Naive thymus-derived CD4-positive, alpha-beta T cell (primary cell): ENCODE data around the gene OPN4. TPM values are rescaled to one million over a fixed set of nuclear protein-coding genes. Genes with fewer than 3 reads are reported as not detected.

Experiments used
- ATAC-seq: fragments of 150-1000 bp; cut with Tn5 transposase; 2 replicates; pipeline ENCODE4 v1.10.0; 2021; ENCODE audit warnings: mild to moderate bottlenecking, moderate library complexity
- CTCF ChIA-PET: fragments of 350-600 bp; sonication (Branson Sonifier 250); formaldehyde crosslinking; loops from one replicate; lab custom pipeline; 2021; ENCODE audit warnings: antibody characterized with exemption; lab: Charles Lee
- POLR2A ChIA-PET: fragments of 350-600 bp; sonication (Branson Sonifier 250); formaldehyde crosslinking; loops from one replicate; lab custom pipeline; 2021; ENCODE audit warnings: antibody characterized with exemption, inconsistent platforms; lab: Charles Lee
- DNase-seq, 9 donors: peaks; one replicate each; pipeline versions ENCODE4 v3.0.0 to v3.0.0-alpha.2; 2020 to 2022; ENCODE audit warnings: mixed read lengths in 1 of 9
- H3K27ac ChIP-seq: one replicate; pipeline ENCODE4 v1.7.0; 2013; ENCODE audit warnings: mild to moderate bottlenecking, low read depth, low read length, moderate library complexity
- H3K27me3 ChIP-seq, 2 donors: one replicate each; pipeline ENCODE4 v1.7.0; 2013; ENCODE audit warnings: low read length in 2 of 2, mild to moderate bottlenecking in 2 of 2, moderate library complexity in 2 of 2; ENCODE audit not compliant: control insufficient read depth in 2 of 2, insufficient read depth in 2 of 2
- H3K36me3 ChIP-seq, 3 experiments: 1 replicate in 2 of 3; 2 replicates in 1 of 3; pipeline ENCODE4 v1.7.0; 2013; ENCODE audit warnings: low read length in 3 of 3, mild to moderate bottlenecking in 3 of 3, moderate library complexity in 1 of 3; ENCODE audit not compliant: insufficient read depth in 3 of 3, control insufficient read depth in 2 of 3
- H3K4me1 ChIP-seq, 2 donors: one replicate each; pipeline ENCODE4 v1.7.0; 2013; ENCODE audit warnings: low read length in 2 of 2, mild to moderate bottlenecking in 2 of 2, moderate library complexity in 1 of 2; ENCODE audit not compliant: control insufficient read depth in 2 of 2, insufficient read depth in 2 of 2
- H3K4me3 ChIP-seq: 2 replicates; pipeline ENCODE4 v1.7.0; 2013; ENCODE audit warnings: mild to moderate bottlenecking, low read length
- H3K9me3 ChIP-seq, 3 experiments: 1 replicate in 2 of 3; 2 replicates in 1 of 3; pipeline ENCODE4 v1.7.0; 2013; ENCODE audit warnings: low read length in 3 of 3; ENCODE audit not compliant: control insufficient read depth in 2 of 3
- H3K27ac Mint-ChIP-seq, 9 donors: one replicate each; pipeline ENCODE4 v1.8.0; 2020 to 2022; ENCODE audit warnings: mixed read lengths in 9 of 9, mild to moderate bottlenecking in 8 of 9, moderate library complexity in 5 of 9, inconsistent platforms in 2 of 9
- H3K27me3 Mint-ChIP-seq, 5 donors: one replicate each; pipeline ENCODE4 v1.8.0; 2021 to 2022; ENCODE audit warnings: mixed read lengths in 5 of 5, mild to moderate bottlenecking in 1 of 5
- H3K36me3 Mint-ChIP-seq, 5 donors: one replicate each; pipeline ENCODE4 v1.8.0; 2020 to 2022; ENCODE audit warnings: mixed read lengths in 5 of 5, mild to moderate bottlenecking in 3 of 5, inconsistent platforms in 1 of 5
- H3K4me1 Mint-ChIP-seq, 7 donors: one replicate each; pipeline ENCODE4 v1.8.0; 2020 to 2022; ENCODE audit warnings: mixed read lengths in 7 of 7, mild to moderate bottlenecking in 3 of 7, inconsistent platforms in 1 of 7
- H3K4me3 Mint-ChIP-seq, 10 donors: one replicate each; pipeline ENCODE4 v1.8.0; 2020 to 2022; ENCODE audit warnings: mild to moderate bottlenecking in 10 of 10, mixed read lengths in 10 of 10, moderate library complexity in 6 of 10, inconsistent platforms in 2 of 10
- H3K9me3 Mint-ChIP-seq, 11 donors: one replicate each; pipeline ENCODE4 v1.8.0; 2020 to 2022; ENCODE audit warnings: mixed read lengths in 11 of 11, mild to moderate bottlenecking in 4 of 11, inconsistent platforms in 1 of 11, moderate library complexity in 1 of 11
- intact Hi-C, 2 donors: fragments of 100-400 bp; cut with micrococcal nuclease; formaldehyde crosslinking; loops; one replicate each; pipeline ENCODE4 v1.15.1; 2023
- polyA plus RNA-seq, 2 donors: library from polyadenylated mRNA; unstranded; fragments of 300-500 nt; fragmentation: Illumina TruSeq; gene quantifications; one replicate each; pipeline ENCODE4 v1.2.3, GENCODE V29; 2021
- total RNA-seq, 6 experiments: library from RNA in 5 of 6; stranded (reverse) in 5 of 6; gene quantifications; 1 replicate in 5 of 6; 2 replicates in 1 of 6; pipeline ENCODE4 v1.2.3 and lab custom pipeline; 2021 to 2026

OPN4 gene
- total and polyA plus RNA-seq, 7 experiments from 2014 or later, result not detected

DNA sequence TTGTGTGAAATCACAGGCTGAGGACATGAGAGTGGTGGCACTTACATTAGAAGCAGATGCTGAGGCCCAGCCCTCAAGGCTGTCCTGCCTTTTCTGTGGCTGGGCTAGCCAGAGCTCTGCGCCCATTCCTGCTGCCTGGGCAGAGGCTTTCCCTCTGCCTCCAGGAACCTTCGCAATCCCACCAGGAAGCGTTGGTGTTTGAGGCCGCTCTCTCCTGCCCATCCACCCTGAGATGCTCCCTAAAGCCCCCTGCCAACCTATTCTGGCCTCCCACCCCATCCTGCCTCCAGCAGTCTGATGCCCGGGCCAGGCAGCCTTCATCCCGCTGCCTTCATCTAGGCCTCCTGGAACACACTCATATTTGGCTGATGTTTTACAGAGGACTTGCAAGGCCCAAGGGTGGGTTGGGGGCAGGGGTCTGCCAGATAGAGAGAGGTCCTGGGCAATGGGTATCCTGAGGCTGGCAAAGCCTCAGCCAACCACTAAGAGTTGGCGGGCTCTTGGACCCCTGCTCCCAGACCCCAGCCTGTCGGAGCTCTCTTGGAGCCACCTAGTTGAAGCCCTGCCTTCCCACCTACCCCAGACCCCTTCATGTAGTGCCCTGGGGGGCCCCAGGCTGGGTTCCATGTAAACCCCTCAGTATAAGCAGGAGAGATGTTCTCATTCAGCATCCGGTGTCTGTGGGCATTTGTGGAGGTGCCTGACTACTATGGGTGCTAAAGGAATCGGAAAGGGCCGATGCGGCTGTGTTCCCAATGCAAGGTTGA lies 46.7 kb downstream of the OPN4 start:
- Histone ChIP-seq H3K27ac (no peak overlapping the region), H3K9me3 (no peaks in the 10 kb centered on the region), H3K4me3 (no peak overlapping the region), H3K27me3 (no peaks in the 10 kb centered on the region), H3K4me1 (no peaks in the 10 kb centered on the region), H3K36me3 (no peaks in the 10 kb centered on the region)
- Mint-ChIP-seq H3K4me3 (no peak overlapping the region), H3K4me1 (no peaks in the 10 kb centered on the region), H3K27me3 (peaks cover 0 to 4% (median 0%) of the 10 kb centered on the region in 5 donors), H3K36me3 (no peaks in the 10 kb centered on the region), H3K9me3 (no peaks in the 10 kb centered on the region), H3K27ac (no peak overlapping the region)
- DNase-seq (no peak), ATAC-seq (no peak)
- CTCF ChIA-PET, result no interaction called here
- intact Hi-C loops, result no loop called here
- POLR2A ChIA-PET, result interaction anchor here (0.5 kb wide), 1 partner anchor 1122 kb away, joined by 3 read pairs; no protein-coding TSS in a partner anchor

- ATAC-seq (no peak), DNase-seq (no peak)
- Histone ChIP-seq H3K9me3 (no peaks in the 10 kb centered on the region), H3K4me3 (no peak overlapping the region), H3K27me3 (no peaks in the 10 kb centered on the region), H3K36me3 (no peaks in the 10 kb centered on the region), H3K4me1 (no peaks in the 10 kb centered on the region), H3K27ac (no peak overlapping the region)
- Mint-ChIP-seq H3K27me3 (no peaks in the 10 kb centered on the region), H3K27ac (peak overlapping the region in 1 of 9 donors; percentile 25), H3K4me1 (no peaks in the 10 kb centered on the region), H3K9me3 (no peaks in the 10 kb centered on the region), H3K4me3 (no peak overlapping the region), H3K36me3 (no peaks in the 10 kb centered on the region)
- intact Hi-C loops, result no loop called here
- ChIA-PET CTCF (no interaction called here), POLR2A (no interaction called here)
These were observed 48.8 kb downstream of the OPN4 start for GRCh38 chr10:86703176-86703575.

DNA sequence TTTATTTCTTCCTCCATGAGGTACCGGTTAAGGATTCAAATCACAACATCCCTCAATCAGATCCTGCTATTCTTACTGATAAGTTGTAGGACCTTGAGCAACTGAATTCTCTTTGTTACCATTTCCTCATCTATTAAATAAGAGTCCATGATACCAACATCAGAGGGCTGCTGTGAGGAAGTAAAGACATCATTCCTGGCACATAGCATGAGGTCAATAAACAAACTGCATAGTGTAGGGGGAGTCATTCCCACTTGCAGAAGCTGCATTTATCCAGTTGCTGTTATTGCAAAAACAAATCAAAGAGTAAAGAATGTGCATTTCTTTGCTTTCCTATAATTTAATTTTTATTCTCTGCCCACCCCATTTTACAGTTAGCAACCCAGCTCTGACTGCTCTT lies 50.8 kb downstream of the OPN4 start:
- intact Hi-C loops, result no loop called here
- ChIA-PET CTCF (no interaction called here), POLR2A (interaction anchor here (0.5 kb wide), 1 partner anchor 79 kb away, joined by 4 read pairs; no protein-coding TSS in a partner anchor)
- Histone ChIP-seq H3K4me1 (no peaks in the 10 kb centered on the region), H3K27ac (no peak overlapping the region), H3K36me3 (no peaks in the 10 kb centered on the region), H3K4me3 (no peak overlapping the region), H3K9me3 (no peaks in the 10 kb centered on the region), H3K27me3 (no peaks in the 10 kb centered on the region)
- peaks cover 0 to 6% (median 3%) of the 10 kb centered on the region in 7 donors for H3K4me1 Mint-ChIP-seq
- ATAC-seq, result no peak
- DNase-seq, result no peak
- H3K4me3 Mint-ChIP-seq, result no peak overlapping the region
- H3K9me3 Mint-ChIP-seq, result no peaks in the 10 kb centered on the region
- no peak overlapping the region for H3K27ac Mint-ChIP-seq
- peaks cover 0 to 1% (median 0%) of the 10 kb centered on the region in 5 donors for H3K36me3 Mint-ChIP-seq
- no peaks in the 10 kb centered on the region for H3K27me3 Mint-ChIP-seq

GRCh38 chr10:86705905-86706304 lies 51.6 kb downstream of the OPN4 start:
- intact Hi-C loops, result no loop called here
- CTCF ChIA-PET, result no interaction called here

GRCh38 chr10:86706401-86706841 lies 52.1 kb downstream of the OPN4 start:
- H3K4me3 ChIP-seq, result no peak overlapping the region
- H3K4me1 ChIP-seq, result peaks cover 5% of the 10 kb centered on the region in 2 donors
- no peak for ATAC-seq
- H3K27ac ChIP-seq, result no peak overlapping the region
- no peak overlapping the region for H3K27ac Mint-ChIP-seq
- H3K9me3 ChIP-seq, result no peaks in the 10 kb centered on the region
- H3K4me3 Mint-ChIP-seq, result no peak overlapping the region
- H3K36me3 Mint-ChIP-seq, result peaks cover 0 to 1% (median 0%) of the 10 kb centered on the region in 5 donors
- ChIA-PET POLR2A (no interaction called here), CTCF (no interaction called here)
- intact Hi-C loops, result no loop called here
- no peaks in the 10 kb centered on the region for H3K27me3 ChIP-seq
- no peaks in the 10 kb centered on the region for H3K36me3 ChIP-seq
- H3K4me1 Mint-ChIP-seq, result peaks cover 0 to 12% (median 8%) of the 10 kb centered on the region in 7 donors
- H3K27me3 Mint-ChIP-seq, result no peaks in the 10 kb centered on the region
- no peak for DNase-seq
- H3K9me3 Mint-ChIP-seq, result no peaks in the 10 kb centered on the region

More at GRCh38 chr10:86705905-86706304, 51.6 kb downstream of the OPN4 start:
- ATAC-seq (no peak), DNase-seq (no peak)
- H3K27me3 ChIP-seq, result no peaks in the 10 kb centered on the region
- no peaks in the 10 kb centered on the region for H3K27me3 Mint-ChIP-seq
- H3K9me3 ChIP-seq, result no peaks in the 10 kb centered on the region
- no peak overlapping the region for H3K4me3 Mint-ChIP-seq
- peaks cover 4% of the 10 kb centered on the region in 2 donors for H3K4me1 ChIP-seq
- H3K4me1 Mint-ChIP-seq, result peaks cover 0 to 11% (median 7%) of the 10 kb centered on the region in 7 donors
- no peaks in the 10 kb centered on the region for H3K36me3 ChIP-seq
- no peak overlapping the region for H3K27ac ChIP-seq
- no peak overlapping the region for H3K4me3 ChIP-seq
- peaks cover 0 to 1% (median 0%) of the 10 kb centered on the region in 5 donors for H3K36me3 Mint-ChIP-seq
- H3K27ac Mint-ChIP-seq, result no peak overlapping the region
- POLR2A ChIA-PET, result no interaction called here
- no peaks in the 10 kb centered on the region for H3K9me3 Mint-ChIP-seq

DNA sequence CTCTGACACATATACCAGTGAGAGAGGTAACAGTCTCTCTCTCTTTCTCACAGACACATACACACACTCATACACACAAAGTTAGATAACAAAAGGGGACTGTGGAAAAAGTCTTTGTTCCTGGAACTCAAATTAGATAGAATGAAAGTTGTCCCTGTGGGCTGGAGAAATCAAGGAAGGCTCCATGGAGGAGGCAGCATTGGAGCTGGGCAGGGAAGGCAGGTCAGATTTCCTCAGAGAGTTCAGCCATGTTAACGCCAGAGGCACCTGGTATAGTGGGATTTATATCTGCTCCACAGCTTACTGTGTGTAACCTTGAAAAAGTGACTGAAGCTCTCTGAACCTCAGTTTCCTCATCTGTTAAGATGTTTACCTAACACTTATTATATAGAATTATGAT lies 52.6 kb downstream of the OPN4 start:
- Histone ChIP-seq H3K27ac (no peak overlapping the region), H3K36me3 (no peaks in the 10 kb centered on the region), H3K4me3 (no peak overlapping the region), H3K27me3 (no peaks in the 10 kb centered on the region), H3K4me1 (peaks cover 5% of the 10 kb centered on the region in 2 donors), H3K9me3 (no peaks in the 10 kb centered on the region)
- peaks cover 0 to 1% (median 0%) of the 10 kb centered on the region in 5 donors for H3K36me3 Mint-ChIP-seq
- no peaks in the 10 kb centered on the region for H3K9me3 Mint-ChIP-seq
- peaks cover 0 to 15% (median 8%) of the 10 kb centered on the region in 7 donors for H3K4me1 Mint-ChIP-seq
- ATAC-seq, result no peak
- ChIA-PET POLR2A (no interaction called here), CTCF (no interaction called here)
- no peak for DNase-seq
- no peaks in the 10 kb centered on the region for H3K27me3 Mint-ChIP-seq
- H3K4me3 Mint-ChIP-seq, result no peak overlapping the region
- H3K27ac Mint-ChIP-seq, result no peak overlapping the region
- intact Hi-C loops, result no loop called here

GRCh38 chr10:86707505-86707904 lies 53.2 kb downstream of the OPN4 start:
- Histone ChIP-seq H3K27me3 (no peaks in the 10 kb centered on the region), H3K27ac (no peak overlapping the region), H3K4me3 (no peak overlapping the region), H3K9me3 (no peaks in the 10 kb centered on the region), H3K36me3 (no peaks in the 10 kb centered on the region), H3K4me1 (peaks cover 5 to 9% of the 10 kb centered on the region in 2 donors)
- ATAC-seq, result no peak
- ChIA-PET POLR2A (no interaction called here), CTCF (no interaction called here)
- intact Hi-C loops, result no loop called here
- Mint-ChIP-seq H3K4me3 (peak overlapping the region in 1 of 10 donors; percentile 25), H3K27ac (peak overlapping the region in 1 of 9 donors; percentile 33), H3K4me1 (peaks cover 4 to 17% (median 8%) of the 10 kb centered on the region in 7 donors), H3K27me3 (no peaks in the 10 kb centered on the region), H3K9me3 (no peaks in the 10 kb centered on the region), H3K36me3 (peaks cover 0 to 1% (median 0%) of the 10 kb centered on the region in 5 donors)
- no peak for DNase-seq
